Ishikawa (cell line): ENCODE results near the gene CHIT1.

Experiments
- CEBPB ChIP-seq: IDR thresholded peaks from 2 replicates; pipeline ENCODE4 v1.6.1; 2012
- CREB1 ChIP-seq: IDR thresholded peaks from 2 replicates; pipeline ENCODE4 v1.6.1; 2012; ENCODE audit warnings: low read depth
- EGR1 ChIP-seq: IDR thresholded peaks from 2 replicates; pipeline ENCODE4 v1.6.1; 2012
- EP300 ChIP-seq: IDR thresholded peaks from 2 replicates; pipeline ENCODE4 v1.6.1; 2012; ENCODE audit warnings: borderline replicate concordance
- FOXM1 ChIP-seq: IDR thresholded peaks from 2 replicates; pipeline ENCODE4 v1.6.1; 2012; ENCODE audit warnings: low read depth, borderline replicate concordance
- MAX ChIP-seq: IDR thresholded peaks from 2 replicates; pipeline ENCODE4 v1.6.1; 2012
- NFIC ChIP-seq: IDR thresholded peaks from 2 replicates; pipeline ENCODE4 v1.6.1; 2012
- RAD21 ChIP-seq: IDR thresholded peaks from 2 replicates; pipeline ENCODE4 v1.6.1; 2012; ENCODE audit warnings: low read depth
- REST ChIP-seq: IDR thresholded peaks from 2 replicates; pipeline ENCODE4 v1.6.1; 2012; ENCODE audit warnings: low read depth, mild to moderate bottlenecking
- TAF1 ChIP-seq: IDR thresholded peaks from 2 replicates; pipeline ENCODE4 v1.6.1; 2012; ENCODE audit warnings: low read depth, mild to moderate bottlenecking
- TCF12 ChIP-seq: IDR thresholded peaks from 2 replicates; pipeline ENCODE4 v1.6.1; 2012; ENCODE audit warnings: low read depth
- TEAD4 ChIP-seq: IDR thresholded peaks from 2 replicates; pipeline ENCODE4 v1.6.1; 2012
- USF1 ChIP-seq: IDR thresholded peaks from 2 replicates; pipeline ENCODE4 v1.6.1; 2012
- YY1 ChIP-seq: IDR thresholded peaks from 2 replicates; pipeline ENCODE4 v1.6.1; 2012; ENCODE audit warnings: low read depth
- ZBTB7A ChIP-seq: IDR thresholded peaks from 2 replicates; pipeline ENCODE4 v1.6.1; 2012; ENCODE audit warnings: low read depth

The CHIT1 gene

GRCh38 chr1:203239081-203239480 lies 9.6 kb upstream of the CHIT1 start:
- TF ChIP-seq CEBPB (no peak), CREB1 (no peak), TCF12 (no peak), MAX (no peak), YY1 (no peak), EP300 (no peak), ZBTB7A (no peak), TAF1 (no peak), TEAD4 (no peak), EGR1 (no peak), RAD21 (no peak), NFIC (no peak), REST (no peak), USF1 (no peak)

- no peak for TF ChIP-seq MAX
- TF ChIP-seq FOXM1, result no peak
- no peak for TF ChIP-seq CEBPB
- TF ChIP-seq USF1, result no peak
- no peak for TF ChIP-seq ZBTB7A
- no peak for TF ChIP-seq TCF12
- no peak for TF ChIP-seq TEAD4
- no peak for TF ChIP-seq NFIC
- TF ChIP-seq YY1, result no peak
- TF ChIP-seq EGR1, result no peak
- no peak for TF ChIP-seq EP300
- TF ChIP-seq RAD21, result no peak
- no peak for TF ChIP-seq REST
- no peak for TF ChIP-seq CREB1
- no peak for TF ChIP-seq TAF1
Measured at GRCh38 chr1:203238535-203238934, 9.1 kb upstream of the CHIT1 start.

- TF ChIP-seq TAF1 (no peak), EP300 (no peak), REST (no peak), RAD21 (no peak), TCF12 (no peak), USF1 (no peak), ZBTB7A (no peak), YY1 (no peak), CEBPB (no peak), FOXM1 (no peak), EGR1 (no peak), CREB1 (no peak), MAX (no peak)
Measured at GRCh38 chr1:203228670-203229069, 803 bp downstream of the CHIT1 start.
